Liver (tissue), 3 donors: ENCODE data around the gene MTIF2.

ENCODE experiments used
- CTCF ChIP-seq: fragments of 150-350 bp; IDR thresholded peaks from 2 replicates; pipeline ENCODE4 v1.5.1; 2017; ENCODE audit warnings: improper control_type of control experiment, low read depth, low read length; ENCODE audit not compliant: missing input control
- EGR1 ChIP-seq, 2 donors: IDR thresholded peaks; 2 replicates each; pipeline ENCODE4 v1.6.1; 2016 to 2018; ENCODE audit warnings: antibody characterized with exemption in 2 of 2, low read depth in 2 of 2
- FOXA1 ChIP-seq: IDR thresholded peaks from 2 replicates; pipeline ENCODE4 v1.6.1; 2016; ENCODE audit warnings: antibody characterized with exemption
- GABPA ChIP-seq, 2 donors: IDR thresholded peaks in 1 of 2; conservative IDR thresholded peaks in 1 of 2; 2 replicates each; pipeline ENCODE4 v1.6.1; 2016; ENCODE audit warnings: antibody characterized with exemption in 2 of 2, mild to moderate bottlenecking in 1 of 2, moderate library complexity in 1 of 2
- JUND ChIP-seq, 2 donors: IDR thresholded peaks; 2 replicates each; pipeline ENCODE4 v1.6.1; 2016; ENCODE audit warnings: antibody characterized with exemption in 2 of 2
- MAX ChIP-seq: IDR thresholded peaks from 2 replicates; pipeline ENCODE4 v1.6.1; 2016; ENCODE audit warnings: antibody characterized with exemption
- REST ChIP-seq: IDR thresholded peaks from 2 replicates; pipeline ENCODE4 v1.6.1; 2016; ENCODE audit warnings: antibody characterized with exemption, mild to moderate bottlenecking
- YY1 ChIP-seq: IDR thresholded peaks from 2 replicates; pipeline ENCODE4 v1.6.1; 2016; ENCODE audit warnings: antibody characterized with exemption, mild to moderate bottlenecking
- TF ChIP-seq, protein P1 (sequence below): IDR thresholded peaks from 2 replicates; pipeline ENCODE4 v1.6.1; 2016; ENCODE audit warnings: antibody characterized with exemption
- donor health status: healthy.
- donor health status: healthy.

GRCh38 chr2:55224761-55225261, 44.2 kb downstream of the MTIF2 start:
- no peak for TF ChIP-seq GABPA (IDR thresholded peaks at IDR 0.05 in 1 of 2, conservative IDR thresholded peaks at IDR 0.05 in 1 of 2)
- no peak for TF ChIP-seq YY1
- no peak for TF ChIP-seq CTCF
- no peak for TF ChIP-seq MAX
- TF ChIP-seq FOXA1: no peak
- TF ChIP-seq REST: no peak
- no peak for TF ChIP-seq JUND (IDR thresholded peaks at IDR 0.05)
- TF ChIP-seq EGR1 (IDR thresholded peaks at IDR 0.05; ENCODE audit: low read depth in 2 of 2): no peak
- TF ChIP-seq, protein P1, sequence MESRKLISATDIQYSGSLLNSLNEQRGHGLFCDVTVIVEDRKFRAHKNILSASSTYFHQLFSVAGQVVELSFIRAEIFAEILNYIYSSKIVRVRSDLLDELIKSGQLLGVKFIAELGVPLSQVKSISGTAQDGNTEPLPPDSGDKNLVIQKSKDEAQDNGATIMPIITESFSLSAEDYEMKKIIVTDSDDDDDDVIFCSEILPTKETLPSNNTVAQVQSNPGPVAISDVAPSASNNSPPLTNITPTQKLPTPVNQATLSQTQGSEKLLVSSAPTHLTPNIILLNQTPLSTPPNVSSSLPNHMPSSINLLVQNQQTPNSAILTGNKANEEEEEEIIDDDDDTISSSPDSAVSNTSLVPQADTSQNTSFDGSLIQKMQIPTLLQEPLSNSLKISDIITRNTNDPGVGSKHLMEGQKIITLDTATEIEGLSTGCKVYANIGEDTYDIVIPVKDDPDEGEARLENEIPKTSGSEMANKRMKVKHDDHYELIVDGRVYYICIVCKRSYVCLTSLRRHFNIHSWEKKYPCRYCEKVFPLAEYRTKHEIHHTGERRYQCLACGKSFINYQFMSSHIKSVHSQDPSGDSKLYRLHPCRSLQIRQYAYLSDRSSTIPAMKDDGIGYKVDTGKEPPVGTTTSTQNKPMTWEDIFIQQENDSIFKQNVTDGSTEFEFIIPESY: no peak
